A673 (cell line): ENCODE results near the gene ZC3HAV1L. TPM values are rescaled to one million over a fixed set of nuclear protein-coding genes. Genes with fewer than 3 reads are reported as not detected.

Experiments used
- BruUV-seq: library from RNA; stranded (reverse); fragments of 400-500 nt; replicated peaks from 2 replicates; lab custom pipeline; 2021; lab: Mats Ljungman, UMichigan
- CTCF ChIA-PET: fragments of 300-600 bp; sonication (Branson Sonifier 250); formaldehyde crosslinking; loops from one replicate; lab custom pipeline; 2022; ENCODE audit warnings: antibody characterized with exemption; lab: Charles Lee
- POLR2A ChIA-PET: fragments of 300-600 bp; sonication (Branson Sonifier 250); formaldehyde crosslinking; loops from one replicate; lab custom pipeline; 2022; ENCODE audit warnings: antibody characterized with exemption; ENCODE audit not compliant: low non-redundant PET; lab: Charles Lee
- DNase-seq: peaks from one replicate; pipeline ENCODE4 v3.0.0-alpha.2; 2015; ENCODE audit warnings: low spot score
- H3K27ac ChIP-seq: fragments of 200-600 bp; sonication (generic); 2 replicates; pipeline ENCODE4 v1.5.1; 2016; ENCODE audit warnings: mixed run types, low read depth, mild to moderate bottlenecking, mixed read lengths, antibody characterized with exemption, low read length; ENCODE audit not compliant: poor library complexity, severe bottlenecking
- H3K27me3 ChIP-seq: fragments of 200-600 bp; sonication (generic); replicated peaks from 2 replicates; pipeline ENCODE4 v1.6.1; 2017; ENCODE audit warnings: mixed run types, low read depth, mild to moderate bottlenecking, mixed read lengths, antibody characterized with exemption, low read length; ENCODE audit not compliant: insufficient read depth, poor library complexity
- H3K36me3 ChIP-seq: fragments of 200-600 bp; sonication (generic); 2 replicates; pipeline ENCODE4 v1.6.1; 2016; ENCODE audit warnings: mixed run types, mild to moderate bottlenecking, mixed read lengths, antibody characterized with exemption, low read length; ENCODE audit not compliant: insufficient read depth, poor library complexity, severe bottlenecking
- H3K4me1 ChIP-seq: fragments of 200-600 bp; sonication (generic); 2 replicates; pipeline ENCODE4 v1.6.1; 2017; ENCODE audit warnings: mixed run types, mild to moderate bottlenecking, mixed read lengths, antibody characterized with exemption, low read length; ENCODE audit not compliant: insufficient read depth, poor library complexity, severe bottlenecking
- H3K4me3 ChIP-seq: fragments of 200-600 bp; sonication (generic); 2 replicates; pipeline ENCODE4 v1.5.1; 2016; ENCODE audit warnings: low read depth, mixed run types, mild to moderate bottlenecking, mixed read lengths, low read length; ENCODE audit not compliant: poor library complexity, severe bottlenecking
- H3K9me3 ChIP-seq: fragments of 200-600 bp; sonication (generic); 2 replicates; pipeline ENCODE4 v1.6.1; 2016; ENCODE audit warnings: mixed run types, low read depth, mild to moderate bottlenecking, mixed read lengths, antibody characterized with exemption, low read length; ENCODE audit not compliant: poor library complexity, severe bottlenecking
- CTCF ChIP-seq: fragments of 300-800, 200-600 bp; sonication (generic); conservative IDR thresholded peaks from 2 replicates; pipeline ENCODE4 v1.5.1; 2017; ENCODE audit warnings: low read depth, mild to moderate bottlenecking, antibody characterized with exemption, low read length, moderate library complexity, mixed read lengths
- EZH2 ChIP-seq: fragments of 200-600 bp; sonication (generic); IDR thresholded peaks from 2 replicates; pipeline ENCODE4 v1.6.1; 2017; ENCODE audit warnings: borderline replicate concordance, low read depth, mild to moderate bottlenecking, mixed read lengths, antibody characterized with exemption, low read length; ENCODE audit not compliant: poor library complexity, severe bottlenecking
- intact Hi-C: fragments of 100-400 bp; cut with micrococcal nuclease; formaldehyde crosslinking; loops from one replicate; pipeline ENCODE4 v1.10.0; 2022; ENCODE audit not compliant: unreplicated experiment
- total RNA-seq: library from RNA; stranded (reverse); gene quantifications from 2 replicates; pipeline ENCODE4 v1.2.3, GENCODE V29; 2021

Gene ZC3HAV1L
- total RNA-seq, 1 experiment from 2014 or later, result 36.5 TPM

DNA sequence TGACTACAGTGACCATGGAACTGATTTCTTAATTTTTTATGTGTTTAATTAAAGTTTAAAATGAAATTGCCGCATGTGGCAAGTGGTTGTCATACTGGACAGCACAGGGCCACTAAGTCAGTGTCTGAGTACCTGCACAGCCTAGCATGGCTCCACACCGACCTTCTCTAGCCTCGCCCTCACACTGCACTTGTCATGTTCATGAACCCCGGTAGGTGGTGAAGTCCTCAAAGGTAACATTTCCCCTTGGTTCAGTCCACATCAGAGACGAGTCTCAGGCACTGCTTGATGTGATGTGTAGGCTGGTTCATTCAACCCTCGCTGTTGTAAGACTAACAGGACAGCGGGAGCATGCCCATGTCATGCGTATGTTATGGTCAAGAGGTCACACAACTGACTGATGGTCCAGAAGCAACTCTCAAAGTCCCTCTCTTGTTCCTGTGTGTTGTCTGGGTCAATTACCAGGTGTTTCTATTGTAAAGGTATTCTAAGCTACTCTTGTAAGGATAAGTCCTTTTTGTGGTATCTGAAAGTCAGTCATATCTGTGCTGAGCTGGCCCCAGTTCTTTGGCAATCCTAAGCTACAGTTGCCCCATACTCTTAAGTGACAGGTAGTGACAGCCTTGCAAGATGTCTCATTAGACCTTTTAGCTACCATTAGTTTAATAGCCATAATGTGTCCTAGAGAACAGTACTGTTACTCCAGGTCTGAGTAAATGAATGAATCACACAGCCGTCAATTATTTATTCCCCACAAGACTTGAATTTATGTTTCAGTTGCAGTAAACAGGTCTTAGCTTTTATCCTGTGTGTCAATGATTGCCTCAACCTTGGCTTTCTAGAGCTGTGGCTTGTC is 32.9 kb upstream of the ZC3HAV1L start:
- Histone ChIP-seq H3K27ac (no peak overlapping the region), H3K36me3 (peaks cover 6% of the 10 kb centered on the region), H3K4me3 (no peak overlapping the region), H3K4me1 (no peaks in the 10 kb centered on the region), H3K27me3 (no peaks in the 10 kb centered on the region), H3K9me3 (no peaks in the 10 kb centered on the region)
- ChIA-PET POLR2A (no interaction called here), CTCF (no interaction called here)
- intact Hi-C loops, result no loop called here
- TF ChIP-seq CTCF (no peak), EZH2 (no peak)
- DNase-seq, result no peak
- BruUV-seq, result no TSS peak

DNA sequence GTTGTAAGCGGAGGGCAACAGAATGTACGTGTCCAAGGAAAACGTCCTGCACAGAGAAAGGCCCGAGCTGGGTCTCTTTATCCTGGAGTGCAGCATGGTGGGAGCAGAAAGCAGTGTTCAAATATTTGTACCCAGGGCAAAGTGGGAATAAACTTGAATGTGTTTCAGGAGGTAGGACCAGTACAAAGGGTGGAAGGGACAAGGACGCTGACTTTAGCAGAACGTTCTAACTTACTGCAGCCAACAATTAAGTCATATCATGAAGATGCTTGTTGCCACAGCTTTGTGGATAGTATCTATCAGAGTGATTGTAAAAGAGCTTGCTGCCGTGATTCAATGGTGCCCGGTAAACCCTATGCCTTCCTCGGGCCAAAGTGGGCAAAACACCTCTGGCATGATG is 30.5 kb upstream of the ZC3HAV1L start:
- Histone ChIP-seq H3K4me3 (no peak overlapping the region), H3K27ac (no peak overlapping the region), H3K36me3 (no peaks in the 10 kb centered on the region), H3K4me1 (no peaks in the 10 kb centered on the region), H3K27me3 (no peaks in the 10 kb centered on the region), H3K9me3 (no peaks in the 10 kb centered on the region)
- ChIA-PET POLR2A (no interaction called here), CTCF (no interaction called here)
- TF ChIP-seq CTCF (no peak), EZH2 (no peak)
- intact Hi-C loops, result no loop called here
- no TSS peak for BruUV-seq
- DNase-seq, result no peak

GRCh38 chr7:139065323-139065722 is 29.5 kb upstream of the ZC3HAV1L start:
- Histone ChIP-seq H3K4me3 (no peak overlapping the region), H3K36me3 (no peaks in the 10 kb centered on the region), H3K27me3 (no peaks in the 10 kb centered on the region), H3K9me3 (no peaks in the 10 kb centered on the region), H3K4me1 (no peaks in the 10 kb centered on the region), H3K27ac (no peak overlapping the region)
- intact Hi-C loops, result no loop called here
- ChIA-PET POLR2A (no interaction called here), CTCF (no interaction called here)
- no TSS peak for BruUV-seq
- DNase-seq, result no peak
- TF ChIP-seq EZH2 (no peak), CTCF (no peak)
